GM12892 (cell line): Measurements from ENCODE around the gene DTX2.
A peak's percentile ranks its signal among the peaks of the same experiment; 100 is the strongest.
"Not testable (repeated sequence)": the region's sequence is repeated elsewhere in the genome, so short reads cannot be mapped to it uniquely, and the experiment has no call there.

ENCODE experiments used
- DNase-seq: peaks from one replicate; pipeline ENCODE4 v3.0.0; 2011; ENCODE audit not compliant: insufficient read length
- FAIRE-seq: peaks from 2 replicates; lab custom pipeline; 2011; peaks lifted over from hg19 to GRCh38; lab: Jason Lieb, UNC
- POLR2A ChIP-seq: IDR thresholded peaks from 2 replicates; pipeline ENCODE4 v1.6.1; 2011; ENCODE audit warnings: low read depth, low read length, control low read depth
- POLR2AphosphoS5 ChIP-seq: IDR thresholded peaks from 2 replicates; pipeline ENCODE4 v1.6.1; 2011; ENCODE audit warnings: low read depth, low read length, control low read depth
- TAF1 ChIP-seq: IDR thresholded peaks from 2 replicates; pipeline ENCODE4 v1.6.1; 2011; ENCODE audit warnings: low read depth, mild to moderate bottlenecking, control low read depth, low read length, borderline replicate concordance

DTX2 gene

GRCh38 chr7:76428868-76429805, 32.4 kb upstream of the DTX2 start:
- no peak for DNase-seq
- no peak for FAIRE-seq
- TF ChIP-seq TAF1 = no peak
- TF ChIP-seq POLR2AphosphoS5 = no peak
- TF ChIP-seq POLR2A = no peak

DNA sequence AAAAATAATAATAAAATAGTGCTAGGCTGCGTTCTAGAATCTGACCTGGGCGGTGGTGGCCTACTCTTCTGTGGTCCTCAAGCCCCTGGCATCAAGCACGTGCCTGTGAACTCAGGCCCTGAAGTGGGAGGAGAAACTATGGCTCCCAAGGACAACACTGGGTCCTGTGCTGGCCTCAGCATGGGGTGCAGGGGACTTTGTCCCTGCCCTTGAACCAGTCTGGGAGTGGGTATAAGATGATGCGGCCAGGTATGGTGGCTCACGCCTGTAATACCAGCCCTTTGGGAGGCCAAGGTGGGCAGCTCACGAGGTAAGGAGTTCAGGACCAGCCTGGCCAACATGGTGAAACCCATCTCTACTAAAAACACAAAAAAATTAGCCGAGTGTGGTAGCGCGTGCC, 31.3 kb upstream of the DTX2 start:
- FAIRE-seq (no peak), DNase-seq (no peak)
- TF ChIP-seq POLR2A = no peak
- no peak for TF ChIP-seq POLR2AphosphoS5
- TF ChIP-seq TAF1 = no peak

DNA sequence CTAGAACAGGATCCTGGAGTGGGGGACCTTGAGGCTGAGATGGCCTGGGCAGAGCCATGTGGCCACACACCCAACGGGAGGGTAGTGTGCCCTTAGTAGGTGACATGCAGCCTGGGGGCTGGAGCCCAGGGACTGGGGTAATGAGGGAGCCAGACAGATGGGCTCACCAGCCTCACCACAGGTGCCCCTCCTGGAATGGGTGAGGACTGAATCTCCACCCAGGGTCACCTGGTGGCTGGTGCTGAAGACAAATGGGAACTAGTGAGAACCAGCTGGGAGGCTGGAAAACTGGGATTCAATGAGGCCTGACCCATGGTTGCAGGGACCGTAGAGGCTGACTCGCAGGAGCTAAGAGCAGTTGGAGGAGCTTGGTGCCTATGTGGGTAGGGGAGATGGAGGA, 30.7 kb upstream of the DTX2 start:
- no peak for DNase-seq
- TF ChIP-seq POLR2A (no peak), POLR2AphosphoS5 (no peak), TAF1 (no peak)
- FAIRE-seq = no peak

GRCh38 chr7:76437873-76438272, 23.6 kb upstream of the DTX2 start:
- peak; percentile 63 for FAIRE-seq
- DNase-seq = not testable (repeated sequence)

DNA sequence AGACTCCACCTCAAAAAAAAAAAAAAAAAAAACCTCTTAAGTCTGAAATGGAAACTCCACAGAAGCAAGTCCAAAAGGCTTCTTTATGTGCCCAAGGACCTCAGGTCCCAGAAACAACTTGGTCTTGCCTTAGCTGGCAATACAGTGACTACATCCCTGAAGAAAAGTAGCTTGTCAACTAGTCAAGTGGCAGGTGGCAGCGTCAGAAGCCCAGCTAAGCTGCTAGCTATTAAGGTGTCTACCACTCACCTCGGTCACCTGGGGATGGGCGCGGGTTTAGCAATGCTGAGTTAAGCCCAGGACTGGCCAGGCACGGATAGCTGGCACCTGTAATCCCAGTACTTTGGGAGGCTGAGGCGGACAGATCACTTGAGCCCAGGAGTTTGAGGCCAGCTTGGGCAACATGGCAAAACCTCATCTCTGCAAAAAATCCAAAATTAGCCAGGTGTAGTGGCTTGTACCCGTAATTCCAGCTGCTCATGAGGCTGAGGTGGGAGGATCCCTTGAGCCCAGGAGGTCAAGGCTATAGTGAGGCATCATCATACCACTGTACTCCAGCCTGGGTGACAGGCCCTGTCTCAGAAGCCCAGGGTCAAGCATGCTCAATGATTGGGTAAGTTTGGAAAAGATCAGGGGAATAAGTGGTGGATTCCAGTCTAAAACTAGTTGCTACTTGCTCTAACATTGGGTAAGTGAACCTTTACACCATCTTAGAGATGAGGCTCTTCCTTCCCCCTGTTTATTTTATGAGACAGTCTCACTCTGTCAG, 22.2 kb upstream of the DTX2 start:
- not testable (repeated sequence) for DNase-seq, FAIRE-seq

DNA sequence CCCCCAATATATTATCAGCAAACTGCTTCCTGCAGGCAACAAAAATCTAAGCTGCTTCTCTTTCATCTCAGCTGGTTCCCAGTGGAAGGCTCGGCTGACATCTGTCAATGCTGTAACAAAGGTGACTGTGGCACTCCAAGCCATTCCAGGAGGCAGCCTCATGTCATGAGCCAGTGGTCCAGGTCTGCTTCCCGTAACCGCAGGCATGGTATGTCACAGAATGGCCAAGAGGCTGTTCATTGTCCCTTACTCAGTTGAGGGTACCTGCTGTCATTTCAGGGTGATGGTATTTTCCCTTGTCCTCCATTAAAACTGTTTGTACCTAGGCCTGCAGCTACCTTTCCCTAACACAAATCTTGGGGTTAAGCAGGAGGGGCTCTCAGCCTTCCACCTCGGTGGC, 21.1 kb upstream of the DTX2 start:
- DNase-seq, FAIRE-seq: not testable (repeated sequence)

DNA sequence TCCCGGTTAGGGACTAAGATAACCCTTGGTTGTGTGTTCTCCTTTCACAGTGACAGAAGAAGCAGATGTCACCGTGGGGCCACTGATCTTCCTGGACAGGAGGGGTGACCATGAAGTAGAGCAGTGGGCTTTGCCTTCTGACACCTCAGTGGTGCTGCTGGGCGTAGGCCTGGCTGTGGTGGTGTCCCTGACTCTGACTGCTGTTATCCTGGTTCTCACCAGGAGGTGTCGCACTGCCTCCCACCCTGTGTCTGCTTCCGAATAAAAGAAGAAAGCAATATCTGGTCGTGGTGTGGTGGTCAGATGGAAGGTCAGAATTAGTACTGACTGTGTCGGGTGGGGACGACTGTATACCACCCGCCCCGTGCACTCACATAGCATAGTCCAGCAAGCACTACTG, 19.7 kb upstream of the DTX2 start:
- FAIRE-seq = peak; percentile 98
- not testable (repeated sequence) for DNase-seq

DNA sequence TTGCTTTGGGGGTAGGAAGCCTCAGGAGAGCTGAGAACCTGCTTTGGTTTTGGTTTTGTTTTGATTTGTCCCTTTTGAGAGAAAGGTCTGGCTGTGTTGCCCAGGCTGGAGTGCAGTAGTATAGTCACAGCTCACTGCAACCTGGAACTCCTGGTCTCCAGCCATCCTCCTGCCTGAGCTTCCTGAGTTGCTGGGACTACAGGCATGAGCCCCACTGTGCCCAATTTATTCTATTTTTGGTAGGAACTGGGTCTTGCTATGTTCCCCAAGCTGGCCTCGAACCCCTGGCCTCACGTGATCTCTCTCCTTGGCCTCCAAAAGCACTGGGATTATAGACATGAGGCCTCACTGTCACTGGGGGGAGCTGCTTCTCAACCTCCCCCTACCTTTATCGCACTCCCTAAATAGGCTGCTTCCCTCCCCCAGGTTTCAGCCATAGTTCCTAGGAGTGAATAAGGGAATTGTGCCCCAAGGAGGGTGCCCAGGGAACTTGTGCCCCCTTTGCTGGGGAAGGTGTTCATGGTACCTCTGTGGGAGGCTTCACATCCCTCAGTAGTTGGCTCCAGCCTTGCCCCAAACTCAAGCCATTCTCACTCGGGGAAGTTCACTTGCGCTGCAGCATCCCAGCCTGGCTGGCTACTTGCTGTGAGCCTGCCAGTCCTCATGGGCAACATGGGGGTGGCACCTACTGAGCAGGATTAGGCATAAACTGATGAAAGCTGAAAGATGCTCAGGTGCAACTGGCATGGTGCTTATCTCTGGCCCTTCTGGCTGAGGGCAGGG, 18.7 kb upstream of the DTX2 start:
- not testable (repeated sequence) for DNase-seq, FAIRE-seq

DNA sequence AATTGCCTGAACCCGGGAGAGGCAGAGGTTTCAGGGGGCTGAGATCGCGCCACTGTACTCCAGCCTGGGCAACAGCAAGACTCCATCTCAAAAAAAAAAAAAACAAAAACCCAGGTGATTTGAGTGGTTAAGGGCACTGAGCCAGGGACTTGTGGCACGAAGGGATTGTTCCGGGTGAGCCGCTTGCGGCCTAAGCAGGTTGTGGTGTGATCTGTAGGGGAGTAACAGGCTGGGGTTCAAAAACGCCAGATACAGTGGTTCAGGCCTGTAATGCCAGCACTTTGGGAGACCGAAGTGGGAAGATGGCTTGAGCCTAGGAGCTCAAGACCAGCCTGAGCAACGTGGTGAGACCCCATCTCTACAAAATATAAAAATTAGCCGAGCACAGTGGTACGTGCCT, 17.7 kb upstream of the DTX2 start:
- not testable (repeated sequence) for DNase-seq, FAIRE-seq

DNA sequence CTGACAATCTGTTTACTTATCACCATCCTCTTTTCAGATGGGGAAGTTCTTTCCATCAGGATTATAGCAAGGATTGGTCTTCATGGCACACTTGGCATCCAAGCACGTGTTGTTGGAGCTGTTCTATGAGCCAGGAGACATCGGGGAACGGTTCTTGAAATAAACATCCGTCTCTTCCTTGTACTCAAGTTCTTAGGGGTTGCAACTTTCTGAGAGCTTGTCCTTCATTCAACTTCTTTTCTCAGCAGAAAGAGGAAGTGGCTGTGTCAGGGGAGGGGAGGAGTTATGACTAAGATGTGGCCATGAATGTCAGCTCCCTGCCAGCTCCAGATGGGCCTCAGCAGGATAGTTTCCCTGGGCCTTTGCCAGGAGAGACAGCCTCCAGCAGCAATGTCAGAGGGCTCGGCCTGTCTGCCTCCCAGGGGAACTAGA, 15.9 kb upstream of the DTX2 start:
- not testable (repeated sequence) for DNase-seq
- peak; percentile 98 for FAIRE-seq

GRCh38 chr7:76457017-76457416, 4.5 kb upstream of the DTX2 start:
- DNase-seq, FAIRE-seq: not testable (repeated sequence)

GRCh38 chr7:76458504-76458903, 3.0 kb upstream of the DTX2 start:
- not testable (repeated sequence) for FAIRE-seq

DNA sequence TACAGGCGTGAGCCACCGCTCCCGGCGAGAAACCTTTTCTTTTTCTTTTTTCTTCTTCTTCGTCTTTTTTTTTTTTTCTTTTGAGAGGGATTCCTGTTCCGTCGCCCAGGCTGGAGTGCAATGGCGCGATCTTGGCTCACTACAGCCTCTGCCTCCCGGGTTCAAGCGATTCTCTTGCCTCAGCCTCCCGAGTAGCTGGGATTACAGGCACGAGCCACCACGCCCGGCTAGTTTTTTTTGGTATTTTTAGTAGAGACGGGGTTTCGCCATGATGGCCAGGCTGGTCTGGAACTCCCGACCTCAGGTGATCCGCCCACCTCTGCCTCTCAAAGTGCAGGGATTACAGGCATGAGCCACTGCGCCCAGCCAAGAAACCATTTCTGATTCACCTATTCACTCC, 742 bp upstream of the DTX2 start:
- FAIRE-seq = not testable (repeated sequence)

More at GRCh38 chr7:76458504-76458903, 3.0 kb upstream of the DTX2 start:
- not testable (repeated sequence) for DNase-seq

GRCh38 chr7:76462271-76462882, 868 bp downstream of the DTX2 start:
- FAIRE-seq = peak; percentile 38
- DNase-seq = not testable (repeated sequence)

More for the DNA sequence above, 742 bp upstream of the DTX2 start:
- not testable (repeated sequence) for DNase-seq

DNA sequence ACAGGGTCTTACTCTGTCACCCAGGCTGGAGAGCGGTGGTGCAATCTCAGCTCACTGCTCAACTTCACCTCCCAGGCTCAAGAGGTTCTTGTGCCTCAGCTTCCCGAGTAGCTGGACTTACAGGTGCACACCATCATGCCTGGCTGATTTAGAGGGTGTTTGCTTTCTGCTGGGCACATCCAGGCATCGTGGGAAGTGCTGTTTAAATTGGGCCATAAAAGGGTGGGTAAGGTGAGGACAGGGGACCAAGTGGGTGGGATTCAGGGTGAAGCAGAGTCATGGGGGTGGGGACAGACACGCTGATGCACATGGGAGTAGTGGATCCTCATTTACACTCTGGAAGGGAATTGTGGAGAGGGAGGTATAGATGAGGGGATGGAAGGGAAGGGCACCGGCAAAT, 3.5 kb downstream of the DTX2 start:
- not testable (repeated sequence) for DNase-seq, FAIRE-seq

GRCh38 chr7:76465950-76466349, 4.4 kb downstream of the DTX2 start:
- FAIRE-seq, DNase-seq: not testable (repeated sequence)

- DNase-seq = not testable (repeated sequence)
Observed at GRCh38 chr7:76467743-76468404, 6.4 kb downstream of the DTX2 start.

More at GRCh38 chr7:76467743-76468404, 6.4 kb downstream of the DTX2 start:
- peak; percentile 74 for FAIRE-seq
